ENCODE data around the gene SDHA. TPM values are rescaled to one million over a fixed set of nuclear protein-coding genes. Genes with fewer than 3 reads are reported as not detected.
A peak's percentile ranks its signal among the peaks of the same experiment; 100 is the strongest.

SDHA gene
- polyA plus RNA-seq, 3 donors = 55.0 to 98.0 (median 91.5) TPM

- H3K27me3 ChIP-seq (ENCODE audit: control insufficient read depth in 2 of 2, insufficient read depth in 2 of 2, low read length in 2 of 2) = peaks cover 0 to 8% of the 10 kb centered on the region in 2 donors
- H3K79me2 ChIP-seq (ENCODE audit: insufficient read depth, low read length) = no peaks in the 10 kb centered on the region
- Mint-ChIP-seq H3K27me3 (ENCODE audit: low read depth in 3 of 3) (peaks cover 13 to 35% (median 18%) of the 10 kb centered on the region in 3 donors), H3K4me3 (peak within 1 kb of the TSS in 1 of 2 donors; percentile 62), H3K27ac (no peak within 1 kb of the TSS), H3K36me3 (no peaks in the 10 kb centered on the region), H3K9me3 (peaks cover 0 to 2% (median 0%) of the 10 kb centered on the region in 7 donors), H3K4me1 (peaks cover 6% of the 10 kb centered on the region)
- no peaks in the 10 kb centered on the region for H4K20me1 ChIP-seq (ENCODE audit: insufficient read depth, low read length)
- H3K4me2 ChIP-seq (replicated peaks; ENCODE audit: extremely low read depth, low read length, poor library complexity, severe bottlenecking) = no peak within 1 kb of the TSS
- no peak within 1 kb of the TSS for H2AFZ ChIP-seq (ENCODE audit: insufficient read depth, low read depth, low read length, poor library complexity, severe bottlenecking)
- H3K9ac ChIP-seq (ENCODE audit: insufficient read depth, low read length, poor library complexity, severe bottlenecking) = no peak within 1 kb of the TSS
- H3K4me3 ChIP-seq (replicated peaks in 1 of 3; ENCODE audit: low read depth in 2 of 3, low read length in 3 of 3) = no peak within 1 kb of the TSS
- no peak within 1 kb of the TSS for H3K27ac ChIP-seq (ENCODE audit: low read depth in 1 of 2, low read length in 2 of 2)
- no peaks in the 10 kb centered on the region for H3K36me3 ChIP-seq (replicated peaks in 1 of 2; ENCODE audit: control insufficient read depth in 1 of 2, insufficient read depth in 2 of 2, low read length in 2 of 2)
- peaks cover 0 to 3% of the 10 kb centered on the region in 2 donors for H3K4me1 ChIP-seq (ENCODE audit: control insufficient read depth in 1 of 2, insufficient read depth in 2 of 2, low read length in 2 of 2)
- TF ChIP-seq, protein P1, sequence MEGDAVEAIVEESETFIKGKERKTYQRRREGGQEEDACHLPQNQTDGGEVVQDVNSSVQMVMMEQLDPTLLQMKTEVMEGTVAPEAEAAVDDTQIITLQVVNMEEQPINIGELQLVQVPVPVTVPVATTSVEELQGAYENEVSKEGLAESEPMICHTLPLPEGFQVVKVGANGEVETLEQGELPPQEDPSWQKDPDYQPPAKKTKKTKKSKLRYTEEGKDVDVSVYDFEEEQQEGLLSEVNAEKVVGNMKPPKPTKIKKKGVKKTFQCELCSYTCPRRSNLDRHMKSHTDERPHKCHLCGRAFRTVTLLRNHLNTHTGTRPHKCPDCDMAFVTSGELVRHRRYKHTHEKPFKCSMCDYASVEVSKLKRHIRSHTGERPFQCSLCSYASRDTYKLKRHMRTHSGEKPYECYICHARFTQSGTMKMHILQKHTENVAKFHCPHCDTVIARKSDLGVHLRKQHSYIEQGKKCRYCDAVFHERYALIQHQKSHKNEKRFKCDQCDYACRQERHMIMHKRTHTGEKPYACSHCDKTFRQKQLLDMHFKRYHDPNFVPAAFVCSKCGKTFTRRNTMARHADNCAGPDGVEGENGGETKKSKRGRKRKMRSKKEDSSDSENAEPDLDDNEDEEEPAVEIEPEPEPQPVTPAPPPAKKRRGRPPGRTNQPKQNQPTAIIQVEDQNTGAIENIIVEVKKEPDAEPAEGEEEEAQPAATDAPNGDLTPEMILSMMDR (IDR thresholded peaks at IDR 0.05) = no peak
- WGBS (ENCODE audit: insufficient coverage) = 27% methylated on average over 55 of the region's 56 CpGs
- intact Hi-C loops (cut with micrococcal nuclease) = no loop called here
- H3K9me3 ChIP-seq (replicated peaks in 1 of 2; ENCODE audit: control insufficient read depth in 1 of 2, insufficient read depth in 1 of 2, low read length in 2 of 2) = no peaks in the 10 kb centered on the region
- DNase-seq = no peak
Measured at GRCh38 chr5:191036-191948, 26.8 kb upstream of the SDHA start, which contains the start of gene LRRC14B. Gene LRRC14B, plus strand, starts transcription at chr5:191495. Its CDS starts 44 bp downstream, at chr5:191539.

DNA sequence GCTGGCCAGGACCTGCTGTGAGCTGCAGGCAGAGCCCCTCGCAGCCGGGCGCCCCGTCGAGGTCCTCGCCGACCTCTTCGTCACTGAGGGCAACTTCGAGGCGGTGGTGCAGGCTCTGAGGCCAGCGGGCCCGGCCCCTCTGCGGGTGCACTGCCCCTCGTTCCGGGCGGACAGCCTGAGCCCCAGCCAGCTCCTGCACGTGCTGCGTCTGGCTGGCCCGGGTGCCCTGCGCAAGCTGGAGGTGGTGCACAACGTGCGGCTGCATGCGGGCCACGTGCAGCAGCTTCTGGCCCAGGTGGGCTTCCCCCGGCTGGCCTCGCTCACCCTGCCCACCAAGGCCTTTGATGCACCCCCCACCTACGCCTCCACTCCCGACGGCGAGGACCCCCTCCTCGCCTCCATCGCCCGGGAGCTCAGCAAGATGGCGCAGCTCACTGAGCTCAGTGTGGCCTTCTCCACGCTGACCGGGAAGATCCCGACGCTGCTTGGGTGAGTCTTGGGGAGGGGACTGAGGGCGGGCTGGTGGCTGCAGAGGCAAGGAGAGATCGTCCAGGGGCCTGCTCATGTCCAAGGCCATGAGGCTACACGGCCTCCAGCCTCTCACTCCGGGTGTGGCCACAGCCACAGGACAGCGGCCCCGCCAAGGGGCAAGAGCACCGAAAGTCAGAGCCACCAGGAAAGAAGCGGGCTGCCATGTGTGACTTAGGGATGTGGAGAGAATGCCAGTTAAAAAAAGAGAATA is 26.0 kb upstream of the SDHA start:
- no peak for DNase-seq
- H3K36me3 Mint-ChIP-seq = no peaks in the 10 kb centered on the region
- Histone ChIP-seq H3K4me1 (ENCODE audit: control insufficient read depth in 1 of 2, insufficient read depth in 2 of 2, low read length in 2 of 2) (peaks cover 0 to 3% of the 10 kb centered on the region in 2 donors), H3K4me3 (replicated peaks in 1 of 3; ENCODE audit: low read depth in 2 of 3, low read length in 3 of 3) (no peak overlapping the region), H3K36me3 (replicated peaks in 1 of 2; ENCODE audit: control insufficient read depth in 1 of 2, insufficient read depth in 2 of 2, low read length in 2 of 2) (no peaks in the 10 kb centered on the region), H3K79me2 (ENCODE audit: insufficient read depth, low read length) (no peaks in the 10 kb centered on the region), H3K27me3 (ENCODE audit: control insufficient read depth in 2 of 2, insufficient read depth in 2 of 2, low read length in 2 of 2) (peaks cover 0 to 8% of the 10 kb centered on the region in 2 donors), H2AFZ (ENCODE audit: insufficient read depth, low read depth, low read length, poor library complexity, severe bottlenecking) (no peak overlapping the region), H3K9ac (ENCODE audit: insufficient read depth, low read length, poor library complexity, severe bottlenecking) (no peak overlapping the region), H3K27ac (ENCODE audit: low read depth in 1 of 2, low read length in 2 of 2) (no peak overlapping the region), H4K20me1 (ENCODE audit: insufficient read depth, low read length) (no peaks in the 10 kb centered on the region), H3K4me2 (replicated peaks; ENCODE audit: extremely low read depth, low read length, poor library complexity, severe bottlenecking) (no peak overlapping the region), H3K9me3 (replicated peaks in 1 of 2; ENCODE audit: control insufficient read depth in 1 of 2, insufficient read depth in 1 of 2, low read length in 2 of 2) (no peaks in the 10 kb centered on the region)
- TF ChIP-seq, protein P1 (IDR thresholded peaks at IDR 0.05) = no peak
- H3K27me3 Mint-ChIP-seq (ENCODE audit: low read depth in 3 of 3) = peaks cover 13 to 35% (median 18%) of the 10 kb centered on the region in 3 donors
- H3K9me3 Mint-ChIP-seq = peaks cover 0 to 2% (median 0%) of the 10 kb centered on the region in 7 donors
- H3K27ac Mint-ChIP-seq = no peak overlapping the region
- peak overlapping the region in 1 of 2 donors; percentile 62 for H3K4me3 Mint-ChIP-seq
- 94% methylated on average over 34 of the region's 46 CpGs for WGBS (ENCODE audit: insufficient coverage)
- intact Hi-C loops (cut with micrococcal nuclease) = no loop called here
- peaks cover 6% of the 10 kb centered on the region for H3K4me1 Mint-ChIP-seq

Measured in CD14-positive monocyte (primary cell).